ENCODE data around the gene ACAN.

The ACAN gene

DNA sequence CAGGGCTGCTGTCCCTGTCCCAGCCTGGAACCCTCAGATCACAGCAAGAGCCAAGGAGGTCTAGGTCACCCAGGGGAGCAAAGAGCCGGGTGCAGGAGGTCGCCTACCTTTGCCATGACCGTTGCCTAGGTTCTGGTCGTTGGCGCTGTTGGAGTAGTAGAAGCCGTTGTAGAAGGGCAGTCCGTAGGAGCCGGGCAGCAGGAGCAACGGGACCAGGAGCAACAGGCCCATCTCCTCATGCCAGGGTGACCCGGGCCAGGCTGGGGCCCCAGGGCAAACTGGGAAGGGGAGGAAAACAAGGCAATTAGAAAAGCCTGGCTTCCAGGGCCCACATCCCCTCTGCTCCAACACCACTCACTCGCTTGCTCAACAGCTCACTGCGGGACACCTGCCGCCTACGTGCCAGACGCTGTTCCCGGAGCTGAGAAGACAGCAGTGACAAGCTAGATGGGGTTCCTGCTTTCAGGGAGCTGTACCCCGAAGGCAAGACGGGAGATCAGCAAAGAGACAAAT is 83.9 kb downstream of the ACAN start:
- Histone ChIP-seq H3K27ac (no peak overlapping the region), H3K4me3 (ENCODE audit: low read depth, low read length) (no peak overlapping the region), H3K27me3 (ENCODE audit: insufficient read depth, low read depth, severe bottlenecking) (no peaks in the 10 kb centered on the region), H3K9me3 (ENCODE audit: severe bottlenecking) (no peaks in the 10 kb centered on the region), H3K36me3 (no peaks in the 10 kb centered on the region)
- TF ChIP-seq, protein P1, sequence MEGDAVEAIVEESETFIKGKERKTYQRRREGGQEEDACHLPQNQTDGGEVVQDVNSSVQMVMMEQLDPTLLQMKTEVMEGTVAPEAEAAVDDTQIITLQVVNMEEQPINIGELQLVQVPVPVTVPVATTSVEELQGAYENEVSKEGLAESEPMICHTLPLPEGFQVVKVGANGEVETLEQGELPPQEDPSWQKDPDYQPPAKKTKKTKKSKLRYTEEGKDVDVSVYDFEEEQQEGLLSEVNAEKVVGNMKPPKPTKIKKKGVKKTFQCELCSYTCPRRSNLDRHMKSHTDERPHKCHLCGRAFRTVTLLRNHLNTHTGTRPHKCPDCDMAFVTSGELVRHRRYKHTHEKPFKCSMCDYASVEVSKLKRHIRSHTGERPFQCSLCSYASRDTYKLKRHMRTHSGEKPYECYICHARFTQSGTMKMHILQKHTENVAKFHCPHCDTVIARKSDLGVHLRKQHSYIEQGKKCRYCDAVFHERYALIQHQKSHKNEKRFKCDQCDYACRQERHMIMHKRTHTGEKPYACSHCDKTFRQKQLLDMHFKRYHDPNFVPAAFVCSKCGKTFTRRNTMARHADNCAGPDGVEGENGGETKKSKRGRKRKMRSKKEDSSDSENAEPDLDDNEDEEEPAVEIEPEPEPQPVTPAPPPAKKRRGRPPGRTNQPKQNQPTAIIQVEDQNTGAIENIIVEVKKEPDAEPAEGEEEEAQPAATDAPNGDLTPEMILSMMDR (IDR thresholded peaks at IDR 0.05; ENCODE audit: low read depth, low read length) = no peak
- DNase-seq = no peak

DNA sequence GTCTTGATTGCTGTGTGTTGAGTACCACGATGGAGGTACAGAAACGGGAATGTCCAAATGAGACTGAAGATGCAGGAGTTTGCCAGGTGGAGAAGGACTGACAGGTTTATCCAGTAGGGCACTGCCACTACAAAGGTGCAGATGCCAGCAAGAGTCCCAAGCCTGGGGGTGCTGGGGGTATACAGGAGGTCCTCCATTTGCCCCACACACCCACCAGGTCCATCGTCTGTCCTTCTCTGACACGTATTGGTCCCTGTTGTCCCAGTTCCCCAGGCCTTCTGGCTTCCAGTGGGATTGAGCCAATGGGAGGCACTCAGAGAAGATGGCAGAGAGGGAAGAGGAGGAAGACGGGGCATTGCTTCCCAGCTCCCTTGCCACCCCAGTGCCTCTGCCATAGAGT is 85.5 kb downstream of the ACAN start:
- DNase-seq = no peak
- H3K9me3 ChIP-seq (ENCODE audit: severe bottlenecking) = no peaks in the 10 kb centered on the region
- H3K27me3 ChIP-seq (ENCODE audit: insufficient read depth, low read depth, severe bottlenecking) = no peaks in the 10 kb centered on the region
- H3K36me3 ChIP-seq = no peaks in the 10 kb centered on the region
- TF ChIP-seq, protein P1 (IDR thresholded peaks at IDR 0.05; ENCODE audit: low read depth, low read length) = no peak
- H3K4me3 ChIP-seq (ENCODE audit: low read depth, low read length) = no peak overlapping the region
- H3K27ac ChIP-seq = no peak overlapping the region

DNA sequence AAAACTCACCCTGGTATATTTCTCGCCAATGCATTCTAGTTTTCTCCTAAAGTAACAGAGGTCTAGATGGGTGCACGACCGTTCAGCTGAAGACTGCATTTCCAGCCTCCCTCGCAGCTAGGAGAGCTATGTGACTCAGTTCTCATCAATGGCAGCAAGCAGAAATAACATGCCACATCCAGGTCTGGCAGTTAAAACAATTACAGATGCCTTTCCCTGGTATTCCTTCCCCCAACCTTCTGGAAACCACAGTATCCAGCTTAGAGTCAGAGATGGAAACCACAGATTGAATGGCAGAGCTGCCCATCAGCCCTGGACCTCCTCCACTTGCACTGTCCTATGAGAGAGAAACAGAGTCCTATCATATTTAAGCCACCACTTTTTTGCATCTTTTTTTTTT is 87.3 kb downstream of the ACAN start:
- peaks cover 12% of the 10 kb centered on the region for H3K27me3 ChIP-seq (ENCODE audit: insufficient read depth, low read depth, severe bottlenecking)
- no peak overlapping the region for H3K4me3 ChIP-seq (ENCODE audit: low read depth, low read length)
- TF ChIP-seq, protein P1 (IDR thresholded peaks at IDR 0.05; ENCODE audit: low read depth, low read length) = no peak
- no peak for DNase-seq
- no peaks in the 10 kb centered on the region for H3K36me3 ChIP-seq
- H3K27ac ChIP-seq = no peak overlapping the region
- H3K9me3 ChIP-seq (ENCODE audit: severe bottlenecking) = no peaks in the 10 kb centered on the region

DNA sequence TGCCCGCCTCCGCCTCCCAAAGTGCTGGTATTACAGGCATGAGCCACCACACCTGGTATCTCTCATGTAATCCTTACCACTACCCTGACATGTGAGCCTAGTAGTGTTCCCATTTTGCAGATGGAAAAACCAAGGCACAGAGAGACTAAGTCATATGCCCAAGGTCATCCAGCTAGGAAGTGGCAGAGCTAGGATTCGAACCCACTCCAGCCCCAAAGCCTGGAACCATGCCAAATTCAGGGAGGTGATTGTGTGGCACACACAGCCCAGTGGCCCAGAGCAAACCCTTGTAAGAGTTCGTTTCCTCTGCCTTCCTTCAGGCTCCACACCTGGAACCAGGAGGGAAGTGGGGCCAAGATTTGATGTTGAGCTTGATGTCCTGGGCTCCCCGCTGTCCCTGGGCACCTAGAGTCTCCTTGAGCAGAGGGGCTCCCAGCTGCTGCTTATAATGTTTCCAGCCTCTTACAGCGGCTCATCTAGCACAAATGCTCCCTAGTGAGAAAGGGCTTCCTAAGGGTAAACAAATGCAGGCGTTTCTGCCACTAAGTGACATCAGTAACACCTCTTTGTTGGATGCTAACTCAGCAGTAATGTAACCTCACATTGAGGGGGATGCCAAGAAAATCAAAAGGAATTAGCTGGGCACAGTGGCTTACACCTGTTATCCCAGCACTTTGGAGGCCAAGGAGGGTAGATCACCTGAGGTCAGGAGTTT is 88.5 kb downstream of the ACAN start:
- Histone ChIP-seq H3K4me3 (ENCODE audit: low read depth, low read length) (no peak overlapping the region), H3K27ac (no peak overlapping the region), H3K27me3 (ENCODE audit: insufficient read depth, low read depth, severe bottlenecking) (peaks cover 16% of the 10 kb centered on the region), H3K36me3 (no peaks in the 10 kb centered on the region), H3K9me3 (ENCODE audit: severe bottlenecking) (no peaks in the 10 kb centered on the region)
- DNase-seq = no peak
- TF ChIP-seq, protein P1 (IDR thresholded peaks at IDR 0.05; ENCODE audit: low read depth, low read length) = no peak

DNA sequence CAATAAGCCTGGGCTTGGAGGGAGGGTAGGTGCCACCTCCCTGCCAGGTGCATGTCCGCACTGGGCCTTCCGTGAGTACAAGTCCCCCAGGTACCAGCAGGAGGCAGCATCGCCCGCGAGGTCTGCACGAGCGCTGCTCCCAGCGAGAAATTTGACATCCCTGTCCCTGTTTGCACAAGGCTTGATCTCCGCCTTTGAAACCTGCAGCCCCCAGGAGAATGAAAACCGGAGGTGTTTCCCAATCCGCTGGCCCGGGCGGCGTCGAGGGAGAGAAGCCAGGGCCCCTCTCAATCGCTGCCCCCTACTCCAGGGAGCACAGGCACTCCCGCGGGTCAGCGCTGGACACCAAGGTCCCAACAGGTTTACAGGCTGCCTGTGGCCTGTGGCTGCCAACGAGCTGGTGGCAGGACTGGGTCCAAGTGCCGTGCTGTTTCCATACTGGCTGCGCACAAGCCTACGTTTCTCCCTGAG is 91.1 kb downstream of the ACAN start:
- DNase-seq = peak; percentile 81
- Histone ChIP-seq H3K27me3 (ENCODE audit: insufficient read depth, low read depth, severe bottlenecking) (peaks cover 16% of the 10 kb centered on the region), H3K9me3 (ENCODE audit: severe bottlenecking) (no peaks in the 10 kb centered on the region), H3K4me3 (ENCODE audit: low read depth, low read length) (peak overlapping the region; percentile 42), H3K27ac (no peak overlapping the region), H3K36me3 (no peaks in the 10 kb centered on the region)
- TF ChIP-seq, protein P1 (IDR thresholded peaks at IDR 0.05; ENCODE audit: low read depth, low read length) = peak; percentile 97
